Thyroid gland (tissue), 4 donors: Measurements from ENCODE around the gene CYP3A7. TPM values are rescaled to one million over a fixed set of nuclear protein-coding genes. Genes with fewer than 3 reads are reported as not detected.
"Not testable (repeated sequence)": the region's sequence is repeated elsewhere in the genome, so short reads cannot be mapped to it uniquely, and the experiment has no call there.

Source experiments
- DNase-seq, 2 donors: peaks; one replicate each; pipeline ENCODE4 v3.0.0-alpha.2; 2019
- H3K27ac ChIP-seq, 3 donors: fragments of 200-600 bp; sonication (generic); 1 replicate in 2 of 3; 2 replicates in 1 of 3; pipeline ENCODE4 v1.5.1; 2016 to 2019; ENCODE audit warnings: mild to moderate bottlenecking in 1 of 3, moderate library complexity in 1 of 3
- H3K27me3 ChIP-seq: fragments of 200-600 bp; sonication (generic); one replicate; pipeline ENCODE4 v1.5.1; 2019
- H3K36me3 ChIP-seq, 2 donors: fragments of 200-600 bp; sonication (generic); one replicate each; pipeline ENCODE4 v1.5.1; 2016 to 2019
- H3K4me1 ChIP-seq, 2 donors: fragments of 200-600 bp; sonication (generic); one replicate each; pipeline ENCODE4 v1.5.1; 2017 to 2019
- H3K4me3 ChIP-seq, 3 donors: fragments of 200-600 bp; sonication (generic); replicated peaks in 1 of 3; 1 replicate in 2 of 3; 2 replicates in 1 of 3; pipeline ENCODE4 v1.5.1; 2016; ENCODE audit warnings: mild to moderate bottlenecking in 1 of 3
- H3K9me3 ChIP-seq: fragments of 200-600 bp; sonication (generic); one replicate; pipeline ENCODE4 v1.5.1; 2017
- POLR2A ChIP-seq, 2 donors: fragments of 450-650 bp; IDR thresholded peaks; one replicate each; pipeline ENCODE4 v1.6.1; 2017; ENCODE audit warnings: antibody characterized with exemption in 2 of 2, mild to moderate bottlenecking in 2 of 2, moderate library complexity in 1 of 2
- WGBS, 2 donors: methylation state at CpG; one replicate each; pipeline ENCODE4 v1.1.5; 2017; 5-methylcytosine and 5-hydroxymethylcytosine counted together
- intact Hi-C: fragments of 100-400 bp; cut with DNase I; formaldehyde crosslinking; loops from one replicate; pipeline ENCODE4 v1.15.1; 2023
- total RNA-seq, 4 donors: library from RNA; depleted of rRNA; stranded (reverse); fragments of >200 nt; gene quantifications; one replicate each; pipeline ENCODE4 v1.2.3, GENCODE V29; 2016
- TF ChIP-seq, protein P1 (sequence below), 6 experiments: fragments of 200-600 bp in 3 of 6; fragments of 450-650 bp in 3 of 6; sonication (generic) in 3 of 6; IDR thresholded peaks; one replicate each; pipeline ENCODE4 v1.5.1; 2016 to 2019; ENCODE audit warnings: antibody characterized with exemption in 6 of 6, mild to moderate bottlenecking in 2 of 6, inconsistent platforms in 1 of 6, moderate library complexity in 1 of 6

CYP3A7 gene
- total RNA-seq, 4 donors from 2014 or later = not detected

DNA sequence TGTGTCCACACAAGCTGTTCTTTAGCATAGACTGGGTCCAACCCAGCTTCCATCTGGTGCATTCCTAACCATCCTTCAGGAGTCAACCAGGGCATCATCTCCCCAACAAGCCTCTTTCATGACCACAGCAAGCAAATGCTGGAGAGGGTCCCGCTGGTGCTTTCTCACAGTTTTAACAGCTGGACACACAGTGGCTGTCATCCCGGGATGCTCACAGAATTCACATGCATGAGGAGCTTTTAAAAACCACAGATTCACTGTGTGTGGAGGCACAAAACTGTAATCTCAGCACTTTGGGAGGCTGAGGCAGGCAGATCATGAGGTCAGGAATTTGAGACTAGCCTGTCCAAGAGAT lies 6.4 kb upstream of the CYP3A7 start:
- Histone ChIP-seq H3K36me3 (no peaks in the 10 kb centered on the region), H3K27ac (no peak overlapping the region), H3K4me3 (no peak overlapping the region), H3K9me3 (no peaks in the 10 kb centered on the region), H3K27me3 (no peaks in the 10 kb centered on the region), H3K4me1 (no peaks in the 10 kb centered on the region)
- WGBS, 2 donors = 87 to 92% methylated on average over 2 of the region's 2 CpGs
- intact Hi-C loops = no loop called here
- TF ChIP-seq POLR2A (IDR thresholded peaks at IDR 0.05) = no peak
- TF ChIP-seq, protein P1, sequence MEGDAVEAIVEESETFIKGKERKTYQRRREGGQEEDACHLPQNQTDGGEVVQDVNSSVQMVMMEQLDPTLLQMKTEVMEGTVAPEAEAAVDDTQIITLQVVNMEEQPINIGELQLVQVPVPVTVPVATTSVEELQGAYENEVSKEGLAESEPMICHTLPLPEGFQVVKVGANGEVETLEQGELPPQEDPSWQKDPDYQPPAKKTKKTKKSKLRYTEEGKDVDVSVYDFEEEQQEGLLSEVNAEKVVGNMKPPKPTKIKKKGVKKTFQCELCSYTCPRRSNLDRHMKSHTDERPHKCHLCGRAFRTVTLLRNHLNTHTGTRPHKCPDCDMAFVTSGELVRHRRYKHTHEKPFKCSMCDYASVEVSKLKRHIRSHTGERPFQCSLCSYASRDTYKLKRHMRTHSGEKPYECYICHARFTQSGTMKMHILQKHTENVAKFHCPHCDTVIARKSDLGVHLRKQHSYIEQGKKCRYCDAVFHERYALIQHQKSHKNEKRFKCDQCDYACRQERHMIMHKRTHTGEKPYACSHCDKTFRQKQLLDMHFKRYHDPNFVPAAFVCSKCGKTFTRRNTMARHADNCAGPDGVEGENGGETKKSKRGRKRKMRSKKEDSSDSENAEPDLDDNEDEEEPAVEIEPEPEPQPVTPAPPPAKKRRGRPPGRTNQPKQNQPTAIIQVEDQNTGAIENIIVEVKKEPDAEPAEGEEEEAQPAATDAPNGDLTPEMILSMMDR (IDR thresholded peaks at IDR 0.05) = no peak
- no peak for DNase-seq

DNA sequence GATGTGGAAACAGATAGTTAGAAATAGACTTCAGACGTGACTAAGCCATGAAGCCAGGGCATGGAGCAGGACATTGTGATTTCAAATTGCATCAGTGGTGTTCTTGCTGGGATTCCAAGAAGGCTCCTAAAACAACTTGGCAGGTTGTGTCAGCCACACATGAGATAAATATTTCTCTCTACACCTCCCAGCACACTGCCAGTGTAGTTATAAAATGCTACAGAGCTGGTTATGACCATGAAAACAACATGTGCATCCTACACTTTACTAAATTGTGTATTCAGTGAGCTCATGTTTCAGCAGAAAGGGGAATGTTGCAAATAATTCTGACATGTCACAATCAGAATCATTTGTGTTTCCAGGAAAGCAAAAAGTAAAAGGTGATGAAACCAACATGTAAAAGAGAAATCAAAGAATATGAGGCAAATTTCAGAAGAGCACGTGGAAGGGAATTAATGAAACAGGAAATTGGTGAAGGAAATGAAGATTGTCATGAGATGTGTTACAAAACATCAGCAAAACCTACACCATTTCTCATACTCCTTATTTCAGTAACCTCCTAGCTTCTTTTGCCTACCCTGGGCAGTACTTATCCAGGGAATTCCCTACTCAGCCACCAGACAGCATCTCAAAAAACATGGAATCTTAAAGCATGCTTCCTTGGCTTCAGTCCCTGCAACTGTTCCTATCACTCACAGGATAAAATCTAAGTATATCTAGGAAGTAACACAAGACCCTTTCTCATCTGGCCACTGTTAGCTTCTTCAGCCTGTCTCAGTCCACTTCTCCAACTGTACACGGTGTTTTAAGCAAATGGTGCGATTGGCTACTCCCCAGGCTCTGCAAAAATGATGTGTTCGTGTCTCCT lies 5.8 kb upstream of the CYP3A7 start:
- intact Hi-C loops = no loop called here
- Histone ChIP-seq H3K27ac (no peak overlapping the region), H3K36me3 (no peaks in the 10 kb centered on the region), H3K9me3 (no peaks in the 10 kb centered on the region), H3K27me3 (no peaks in the 10 kb centered on the region), H3K4me3 (no peak overlapping the region), H3K4me1 (no peaks in the 10 kb centered on the region)
- WGBS, 2 donors = 71 to 79% methylated on average over 5 of the region's 5 CpGs
- no peak for DNase-seq
- TF ChIP-seq POLR2A (IDR thresholded peaks at IDR 0.05) = no peak
- TF ChIP-seq, protein P1 (IDR thresholded peaks at IDR 0.05) = no peak

DNA sequence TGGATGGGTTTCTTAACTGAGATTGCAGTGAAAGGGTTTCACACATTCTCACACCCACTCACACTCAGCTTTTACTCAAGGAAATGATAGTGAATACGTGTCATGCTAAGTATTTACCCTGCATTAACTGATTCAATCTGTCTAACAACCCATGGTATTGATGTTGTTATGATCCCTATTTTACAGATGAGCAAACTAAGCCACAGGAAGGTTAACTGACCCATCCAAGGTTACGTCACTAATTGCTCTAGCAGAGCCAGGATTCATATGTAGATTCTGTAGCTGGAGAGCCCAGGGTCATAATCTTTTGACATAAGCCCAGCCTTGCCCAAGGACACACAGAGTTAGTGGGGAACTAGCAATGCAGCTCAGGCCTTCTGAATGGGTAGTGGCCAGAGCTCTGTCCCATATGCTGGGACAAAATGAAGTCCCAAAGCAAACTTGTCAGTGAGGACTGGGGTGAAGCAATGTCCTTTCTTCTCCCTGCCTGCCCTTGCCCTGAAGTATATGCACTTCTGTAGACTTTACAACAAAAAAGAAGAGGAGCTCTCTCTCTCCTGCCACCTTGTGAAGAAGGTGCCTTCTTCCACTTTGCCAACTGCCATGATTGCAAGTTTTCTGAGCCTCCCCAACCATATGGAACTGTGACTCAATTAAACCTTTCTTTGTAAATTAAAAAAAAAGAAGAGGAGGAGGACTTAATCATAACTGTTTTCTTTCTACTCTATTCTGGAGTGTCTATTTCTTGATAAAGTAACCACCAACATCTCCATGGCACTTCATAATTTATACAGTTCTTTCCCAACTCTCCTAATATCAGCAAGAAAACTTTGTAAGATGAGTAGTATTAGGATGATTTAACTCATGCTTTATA lies 4.9 kb upstream of the CYP3A7 start:
- H3K4me3 ChIP-seq = no peak overlapping the region
- DNase-seq = no peak
- H3K27ac ChIP-seq = no peak overlapping the region
- H3K9me3 ChIP-seq = no peaks in the 10 kb centered on the region
- intact Hi-C loops = no loop called here
- no peaks in the 10 kb centered on the region for H3K27me3 ChIP-seq
- TF ChIP-seq, protein P1 (IDR thresholded peaks at IDR 0.05) = no peak
- no peak for TF ChIP-seq POLR2A (IDR thresholded peaks at IDR 0.05)
- no peaks in the 10 kb centered on the region for H3K36me3 ChIP-seq
- 77 to 82% methylated on average over 2 of the region's 2 CpGs for WGBS, 2 donors
- no peaks in the 10 kb centered on the region for H3K4me1 ChIP-seq

DNA sequence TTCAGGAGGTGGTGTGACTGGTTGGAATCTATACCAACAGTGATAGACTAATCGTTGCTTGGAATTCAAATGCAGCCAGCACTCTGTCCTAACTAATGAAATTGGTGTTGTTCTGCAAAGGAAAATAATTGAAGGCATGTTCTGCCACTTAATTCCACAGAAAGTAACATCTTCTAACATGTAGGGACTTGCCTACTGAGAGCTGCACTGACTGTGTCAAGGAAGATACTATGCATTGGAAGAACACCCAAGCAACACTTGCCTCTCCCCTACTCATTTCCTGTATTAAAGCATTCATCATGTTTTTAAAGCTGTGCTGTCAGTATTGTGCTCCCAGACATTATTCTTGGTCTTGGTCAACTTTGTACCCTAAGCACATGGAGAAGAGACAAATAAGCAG lies 2.7 kb upstream of the CYP3A7 start:
- H3K27me3 ChIP-seq = no peaks in the 10 kb centered on the region
- no peaks in the 10 kb centered on the region for H3K36me3 ChIP-seq
- no peak overlapping the region for H3K4me3 ChIP-seq
- intact Hi-C loops = no loop called here
- H3K9me3 ChIP-seq = no peaks in the 10 kb centered on the region
- H3K4me1 ChIP-seq = no peaks in the 10 kb centered on the region
- no peak for TF ChIP-seq POLR2A (IDR thresholded peaks at IDR 0.05)
- TF ChIP-seq, protein P1 (IDR thresholded peaks at IDR 0.05) = no peak
- no peak overlapping the region for H3K27ac ChIP-seq
- 69 to 94% methylated on average over 1 of the region's 1 CpG for WGBS, 2 donors
- no peak for DNase-seq

DNA sequence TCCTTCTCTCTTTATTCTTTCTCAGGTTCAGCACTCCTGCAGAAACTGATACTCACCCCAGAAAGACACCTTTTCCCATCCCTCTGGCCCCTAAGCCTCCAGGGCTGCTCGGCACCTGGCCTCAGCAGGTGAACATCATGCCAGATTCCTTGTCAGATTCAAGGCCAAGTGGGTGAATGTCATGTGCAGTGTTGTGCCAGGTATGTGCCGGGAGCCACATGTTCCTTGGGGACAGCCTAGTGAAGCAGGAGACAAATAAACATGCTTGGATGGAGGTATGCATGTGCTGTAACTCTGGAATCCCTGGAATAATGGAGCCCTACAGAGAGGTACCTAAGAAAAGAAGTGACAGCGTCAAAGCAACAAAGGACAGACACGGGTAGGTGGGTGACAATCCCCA lies 1.7 kb upstream of the CYP3A7 start:
- DNase-seq, H3K4me3 ChIP-seq, H3K27ac ChIP-seq, H3K27me3 ChIP-seq, intact Hi-C loops, H3K9me3 ChIP-seq, H3K36me3 ChIP-seq, H3K4me1 ChIP-seq: not testable (repeated sequence)
- WGBS, 2 donors = 87% methylated on average over 4 of the region's 4 CpGs
